CD14-positive monocyte (primary cell): ENCODE results near the gene IPPK. TPM values are rescaled to one million over a fixed set of nuclear protein-coding genes. Genes with fewer than 3 reads are reported as not detected.

Experiments
- DNase-seq, 3 donors: peaks; one replicate each; pipeline ENCODE4 v3.0.0-alpha.2; 2011 to 2022
- H2AFZ ChIP-seq: 2 replicates; pipeline ENCODE4 v1.6.0; 2012; ENCODE audit warnings: mild to moderate bottlenecking, low read depth, low read length, inconsistent platforms; ENCODE audit not compliant: insufficient read depth, poor library complexity, severe bottlenecking
- H3K27ac ChIP-seq, 2 donors: 1 replicate in 1 of 2; 2 replicates in 1 of 2; pipeline ENCODE4 v1.5.1; 2012 to 2013; ENCODE audit warnings: low read length in 2 of 2, control low read depth in 1 of 2, inconsistent platforms in 1 of 2, low read depth in 1 of 2, mild to moderate bottlenecking in 1 of 2
- H3K27me3 ChIP-seq, 2 donors: one replicate each; pipeline versions ENCODE4 v1.6.0 to v1.6.1; 2011 to 2013; ENCODE audit warnings: low read length in 2 of 2; ENCODE audit not compliant: control insufficient read depth in 2 of 2, insufficient read depth in 2 of 2
- H3K36me3 ChIP-seq, 2 donors: replicated peaks in 1 of 2; 1 replicate in 1 of 2; 2 replicates in 1 of 2; pipeline versions ENCODE4 v1.5.1 to v1.6.1; 2012 to 2013; ENCODE audit warnings: low read length in 2 of 2, control low read depth in 1 of 2, inconsistent platforms in 1 of 2, mild to moderate bottlenecking in 1 of 2; ENCODE audit not compliant: insufficient read depth in 2 of 2, control insufficient read depth in 1 of 2
- H3K4me1 ChIP-seq, 2 donors: 1 replicate in 1 of 2; 2 replicates in 1 of 2; pipeline versions ENCODE4 v1.5.1 to v1.6.1; 2012 to 2013; ENCODE audit warnings: low read length in 2 of 2, control low read depth in 1 of 2, inconsistent platforms in 1 of 2, mild to moderate bottlenecking in 1 of 2, moderate library complexity in 1 of 2; ENCODE audit not compliant: insufficient read depth in 2 of 2, control insufficient read depth in 1 of 2
- H3K4me2 ChIP-seq: replicated peaks from 2 replicates; pipeline ENCODE3; 2012; ENCODE audit warnings: low read length, moderate library complexity, mild to moderate bottlenecking; ENCODE audit not compliant: poor library complexity, severe bottlenecking; ENCODE audit errors: extremely low read depth
- H3K4me3 ChIP-seq, 3 experiments: fragments of 200-600 bp in 1 of 3; sonication (generic) in 1 of 3; replicated peaks in 1 of 3; 1 replicate in 2 of 3; 2 replicates in 1 of 3; pipeline ENCODE4 v1.5.1; 2011 to 2013; ENCODE audit warnings: low read length in 3 of 3, mild to moderate bottlenecking in 3 of 3, control low read depth in 2 of 3, low read depth in 2 of 3, inconsistent platforms in 1 of 3, moderate library complexity in 1 of 3
- H3K79me2 ChIP-seq: 2 replicates; pipeline ENCODE4 v1.6.0; 2012; ENCODE audit warnings: mild to moderate bottlenecking, control low read depth, inconsistent platforms, low read length, moderate library complexity; ENCODE audit not compliant: insufficient read depth
- H3K9ac ChIP-seq: 2 replicates; pipeline ENCODE4 v1.6.0; 2017; ENCODE audit warnings: low read length, mild to moderate bottlenecking; ENCODE audit not compliant: insufficient read depth, poor library complexity, severe bottlenecking
- H3K9me3 ChIP-seq, 2 donors: replicated peaks in 1 of 2; 1 replicate in 1 of 2; 2 replicates in 1 of 2; pipeline versions ENCODE4 v1.5.1 to v1.6.1; 2012 to 2013; ENCODE audit warnings: low read length in 2 of 2, control low read depth in 1 of 2; ENCODE audit not compliant: control insufficient read depth in 1 of 2, insufficient read depth in 1 of 2
- H4K20me1 ChIP-seq: 2 replicates; pipeline ENCODE4 v1.6.0; 2012; ENCODE audit warnings: mild to moderate bottlenecking, low read length, control low read depth, moderate library complexity; ENCODE audit not compliant: insufficient read depth
- H3K27ac Mint-ChIP-seq, 7 donors: one replicate each; pipeline ENCODE4 v1.8.0; 2020; ENCODE audit warnings: mild to moderate bottlenecking in 7 of 7, mixed read lengths in 7 of 7, moderate library complexity in 6 of 7, inconsistent platforms in 2 of 7
- H3K27me3 Mint-ChIP-seq, 3 donors: one replicate each; pipeline ENCODE4 v1.8.0; 2021 to 2022; ENCODE audit warnings: low read depth in 3 of 3, mild to moderate bottlenecking in 3 of 3, mixed read lengths in 3 of 3, moderate library complexity in 3 of 3, inconsistent platforms in 1 of 3
- H3K36me3 Mint-ChIP-seq, 2 donors: one replicate each; pipeline ENCODE4 v1.8.0; 2020; ENCODE audit warnings: mixed read lengths in 2 of 2, inconsistent platforms in 1 of 2, mild to moderate bottlenecking in 1 of 2
- H3K4me1 Mint-ChIP-seq: one replicate; pipeline ENCODE4 v1.8.0; 2020; ENCODE audit warnings: mild to moderate bottlenecking, mixed read lengths
- H3K4me3 Mint-ChIP-seq, 2 donors: one replicate each; pipeline ENCODE4 v1.8.0; 2020; ENCODE audit warnings: mild to moderate bottlenecking in 2 of 2, mixed read lengths in 2 of 2, moderate library complexity in 1 of 2
- H3K9me3 Mint-ChIP-seq, 7 donors: one replicate each; pipeline ENCODE4 v1.8.0; 2020 to 2022; ENCODE audit warnings: mixed read lengths in 7 of 7, mild to moderate bottlenecking in 6 of 7, moderate library complexity in 6 of 7, inconsistent platforms in 2 of 7
- WGBS: methylation state at CpG from one replicate; pipeline ENCODE4 v1.1.5; 2013; ENCODE audit warnings: missing lambda C conversion rate; ENCODE audit not compliant: insufficient coverage; 5-methylcytosine and 5-hydroxymethylcytosine counted together
- intact Hi-C, 2 donors: fragments of 100-400 bp; cut with micrococcal nuclease; formaldehyde crosslinking; loops; one replicate each; pipeline versions ENCODE4 v1.15.0 to v1.15.1; 2023
- polyA plus RNA-seq, 3 donors: library from polyadenylated mRNA; depleted of rRNA in 1 of 3; unstranded in 2 of 3; stranded (reverse) in 1 of 3; fragments of 300-500 nt in 2 of 3; fragments of >200 nt in 1 of 3; fragmentation: Illumina TruSeq in 2 of 3; gene quantifications; 1 replicate in 2 of 3; 2 replicates in 1 of 3; pipeline ENCODE4 v1.2.3, GENCODE V29; 2012 to 2021
- TF ChIP-seq, protein P1 (sequence below): fragments of 200-600 bp; IDR thresholded peaks from one replicate; pipeline ENCODE4 v1.8.0; 2022; ENCODE audit warnings: antibody characterized with exemption, mild to moderate bottlenecking

IPPK gene
- polyA plus RNA-seq, 3 donors, result 1.9 to 11.6 (median 3.2) TPM

- 96% methylated on average over 3 of the region's 4 CpGs for WGBS
These were observed 9.7 kb downstream of the IPPK start for GRCh38 chr9:92660266-92660665.

GRCh38 chr9:92659601-92660000 lies 10.3 kb downstream of the IPPK start:
- peaks cover 0 to 2% (median 0%) of the 10 kb centered on the region in 3 donors for H3K27me3 Mint-ChIP-seq
- Histone ChIP-seq H3K9me3 (no peaks in the 10 kb centered on the region), H3K79me2 (peaks cover 53% of the 10 kb centered on the region), H3K27me3 (no peaks in the 10 kb centered on the region), H3K9ac (no peak overlapping the region), H4K20me1 (peaks cover 49% of the 10 kb centered on the region), H3K4me1 (no peaks in the 10 kb centered on the region), H2AFZ (no peak overlapping the region), H3K4me3 (no peak overlapping the region), H3K27ac (no peak overlapping the region), H3K4me2 (no peak overlapping the region), H3K36me3 (peaks cover 31 to 72% of the 10 kb centered on the region in 2 donors)
- H3K4me3 Mint-ChIP-seq, result no peak overlapping the region
- no peak for DNase-seq
- H3K4me1 Mint-ChIP-seq, result peaks cover 4% of the 10 kb centered on the region
- WGBS, result 98% methylated on average over 10 of the region's 10 CpGs
- no peaks in the 10 kb centered on the region for H3K9me3 Mint-ChIP-seq
- TF ChIP-seq, protein P1, sequence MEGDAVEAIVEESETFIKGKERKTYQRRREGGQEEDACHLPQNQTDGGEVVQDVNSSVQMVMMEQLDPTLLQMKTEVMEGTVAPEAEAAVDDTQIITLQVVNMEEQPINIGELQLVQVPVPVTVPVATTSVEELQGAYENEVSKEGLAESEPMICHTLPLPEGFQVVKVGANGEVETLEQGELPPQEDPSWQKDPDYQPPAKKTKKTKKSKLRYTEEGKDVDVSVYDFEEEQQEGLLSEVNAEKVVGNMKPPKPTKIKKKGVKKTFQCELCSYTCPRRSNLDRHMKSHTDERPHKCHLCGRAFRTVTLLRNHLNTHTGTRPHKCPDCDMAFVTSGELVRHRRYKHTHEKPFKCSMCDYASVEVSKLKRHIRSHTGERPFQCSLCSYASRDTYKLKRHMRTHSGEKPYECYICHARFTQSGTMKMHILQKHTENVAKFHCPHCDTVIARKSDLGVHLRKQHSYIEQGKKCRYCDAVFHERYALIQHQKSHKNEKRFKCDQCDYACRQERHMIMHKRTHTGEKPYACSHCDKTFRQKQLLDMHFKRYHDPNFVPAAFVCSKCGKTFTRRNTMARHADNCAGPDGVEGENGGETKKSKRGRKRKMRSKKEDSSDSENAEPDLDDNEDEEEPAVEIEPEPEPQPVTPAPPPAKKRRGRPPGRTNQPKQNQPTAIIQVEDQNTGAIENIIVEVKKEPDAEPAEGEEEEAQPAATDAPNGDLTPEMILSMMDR, result no peak
- H3K36me3 Mint-ChIP-seq, result peaks cover 45 to 56% of the 10 kb centered on the region in 2 donors
- H3K27ac Mint-ChIP-seq, result peak overlapping the region in 2 of 7 donors; percentile 14 to 48
- intact Hi-C loops, result no loop called here

More at GRCh38 chr9:92660266-92660665, 9.7 kb downstream of the IPPK start:
- no peak overlapping the region for H3K27ac ChIP-seq
- Mint-ChIP-seq H3K9me3 (no peaks in the 10 kb centered on the region), H3K27ac (peak overlapping the region in 1 of 7 donors; percentile 63), H3K4me1 (peaks cover 4% of the 10 kb centered on the region), H3K36me3 (peaks cover 43 to 54% of the 10 kb centered on the region in 2 donors), H3K4me3 (no peak overlapping the region), H3K27me3 (no peaks in the 10 kb centered on the region)
- TF ChIP-seq, protein P1, result no peak
- H3K27me3 ChIP-seq, result no peaks in the 10 kb centered on the region
- H3K36me3 ChIP-seq, result peaks cover 27 to 68% of the 10 kb centered on the region in 2 donors
- H4K20me1 ChIP-seq, result peaks cover 56% of the 10 kb centered on the region
- no peak overlapping the region for H2AFZ ChIP-seq
- intact Hi-C loops, result no loop called here
- H3K9me3 ChIP-seq, result no peaks in the 10 kb centered on the region
- H3K9ac ChIP-seq, result no peak overlapping the region
- no peak overlapping the region for H3K4me3 ChIP-seq
- no peaks in the 10 kb centered on the region for H3K4me1 ChIP-seq
- no peak for DNase-seq
- H3K4me2 ChIP-seq, result no peak overlapping the region
- peaks cover 59% of the 10 kb centered on the region for H3K79me2 ChIP-seq
